K562 (cell line): ENCODE measurements around the gene KLRC3. TPM values are rescaled to one million over a fixed set of nuclear protein-coding genes. Genes with fewer than 3 reads are reported as not detected.
"Not testable (repeated sequence)": the region's sequence is repeated elsewhere in the genome, so short reads cannot be mapped to it uniquely, and the experiment has no call there.

Experiments used
- ATAC-seq: fragments of 200-7000 bp; cut with Tn5 transposase; 3 replicates; pipeline ENCODE4 v1.9.1; 2020; ENCODE audit warnings: moderate library complexity
- Bru-seq: library from RNA; stranded (reverse); fragments of 400-500 nt; gene quantifications from one replicate; lab custom pipeline; 2021; lab: Mats Ljungman, UMichigan
- BruChase-seq, 2 experiments: library from RNA; stranded (reverse); fragments of 400-500 nt; gene quantifications; one replicate each; lab custom pipeline; 2021; lab: Mats Ljungman, UMichigan
- BruUV-seq: library from RNA; stranded (reverse); fragments of 400-500 nt; replicated peaks from 2 replicates; lab custom pipeline; 2021; lab: Mats Ljungman, UMichigan
- CTCF ChIA-PET: fragments of 300-600 bp; formaldehyde crosslinking; extraction: SDS; loops from one replicate; lab custom pipeline; 2021; ENCODE audit warnings: low intra/inter-chr PET ratio; lab: Yijun Ruan, JAX
- POLR2A ChIA-PET: fragments of 300-600, 350-650 bp; sonication (Branson Sonifier 250); formaldehyde crosslinking; extraction: SDS; loops from one replicate; lab custom pipeline; 2021; ENCODE audit warnings: antibody characterized with exemption, inconsistent platforms; lab: Yijun Ruan, JAX
- DNase-seq, 4 experiments: peaks; one replicate each; pipeline versions ENCODE4 v3.0.0 to v3.0.0-alpha.2; 2011 to 2018; ENCODE audit warnings: low spot score in 3 of 4, mixed read lengths in 3 of 4; ENCODE audit errors: extremely low read depth in 1 of 4
- FAIRE-seq: peaks from 2 replicates; lab custom pipeline; 2011; peaks lifted over from hg19 to GRCh38; lab: Jason Lieb, UNC
- H2AFZ ChIP-seq: 2 replicates; pipeline ENCODE4 v1.6.0; 2011; ENCODE audit warnings: low read depth, low read length, control low read depth, inconsistent platforms
- H3K27ac ChIP-seq: fragments of 200-600 bp; 3 replicates; pipeline ENCODE4 v1.8.0; 2011; ENCODE audit warnings: low read depth, mild to moderate bottlenecking, control low read depth, inconsistent platforms, low read length, moderate library complexity, mixed read lengths; ENCODE audit errors: extremely low read depth
- H3K27me3 ChIP-seq, 2 experiments: fragments of 300-600 bp in 1 of 2; 2 replicates in 1 of 2; 3 replicates in 1 of 2; pipeline versions ENCODE4 v1.6.0 to v1.8.0; 2011; ENCODE audit warnings: inconsistent platforms in 2 of 2, low read length in 2 of 2, mild to moderate bottlenecking in 1 of 2, mixed read lengths in 1 of 2, moderate library complexity in 1 of 2; ENCODE audit not compliant: control insufficient read depth in 2 of 2, insufficient read depth in 2 of 2
- H3K36me3 ChIP-seq: fragments of 300-600 bp; 3 replicates; pipeline ENCODE4 v1.8.0; 2011; ENCODE audit warnings: mild to moderate bottlenecking, low read length, inconsistent platforms; ENCODE audit not compliant: control insufficient read depth, insufficient read depth
- H3K4me1 ChIP-seq, 2 experiments: fragments of 200-600 bp in 1 of 2; replicated peaks in 1 of 2; 2 replicates in 1 of 2; 3 replicates in 1 of 2; pipeline versions ENCODE4 v1.5.1 to v1.8.0; 2011; ENCODE audit warnings: inconsistent platforms in 2 of 2, low read length in 2 of 2, mild to moderate bottlenecking in 1 of 2, mixed read lengths in 1 of 2, moderate library complexity in 1 of 2; ENCODE audit not compliant: control insufficient read depth in 2 of 2, insufficient read depth in 2 of 2
- H3K4me2 ChIP-seq: 2 replicates; pipeline ENCODE4 v1.6.1; 2011; ENCODE audit warnings: low read length, control low read depth, inconsistent platforms, mixed read lengths; ENCODE audit not compliant: insufficient read depth
- H3K4me3 ChIP-seq: fragments of 200-600 bp; sonication (generic), shearing (Covaris generic); 2 replicates; pipeline ENCODE4 v1.5.1; 2016; ENCODE audit warnings: control low read depth, inconsistent platforms
- H3K79me2 ChIP-seq: fragments of 200-600 bp; 3 replicates; pipeline ENCODE4 v1.8.0; 2011; ENCODE audit warnings: low read length, inconsistent platforms; ENCODE audit not compliant: control insufficient read depth, insufficient read depth
- H3K9ac ChIP-seq, 2 experiments: 2 replicates each; pipeline versions ENCODE4 v1.6.0 to v1.6.1; 2011; ENCODE audit warnings: low read depth in 2 of 2, low read length in 2 of 2, control low read depth in 1 of 2, inconsistent platforms in 1 of 2, mild to moderate bottlenecking in 1 of 2, mixed read lengths in 1 of 2; ENCODE audit not compliant: insufficient read depth in 1 of 2
- H3K9me1 ChIP-seq: one replicate; pipeline ENCODE4 v1.6.0; 2011; ENCODE audit warnings: inconsistent platforms, mild to moderate bottlenecking, low read length, moderate library complexity; ENCODE audit not compliant: control insufficient read depth, insufficient read depth
- H3K9me3 ChIP-seq: replicated peaks from 2 replicates; pipeline ENCODE4 v1.5.1; 2011; ENCODE audit warnings: low read depth, low read length, inconsistent platforms; ENCODE audit not compliant: control insufficient read depth, insufficient read depth
- H4K20me1 ChIP-seq: replicated peaks from 2 replicates; pipeline ENCODE4 v1.6.1; 2011; ENCODE audit warnings: low read length, inconsistent platforms, mixed read lengths; ENCODE audit not compliant: control insufficient read depth, insufficient read depth
- BRD4 ChIP-seq: fragments of 200-600 bp; sonication (generic); IDR thresholded peaks from 2 replicates; pipeline ENCODE4 v1.6.1; 2017; ENCODE audit warnings: inconsistent platforms
- FOXK1 ChIP-seq: sonication (generic); formaldehyde crosslinking; IDR thresholded peaks from 2 replicates; pipeline ENCODE4 v1.8.0; 2022; ENCODE audit warnings: missing genetic modification reagents, mild to moderate bottlenecking, borderline replicate concordance
- ZNF133 ChIP-seq: fragments of 250-450 bp; sonication (Bioruptor Pico); IDR thresholded peaks from 2 replicates; pipeline ENCODE4 v1.4.0; 2020; ENCODE audit warnings: mild to moderate bottlenecking
- WGBS: fragments of 100-300 bp; shearing (Covaris generic); methylation state at CpG from one replicate; pipeline ENCODE4 v1.1.6; 2016; ENCODE audit warnings: low coverage, mixed read lengths; ENCODE audit not compliant: insufficient coverage; ENCODE audit errors: missing lambda C conversion rate; 5-methylcytosine and 5-hydroxymethylcytosine counted together
- in situ Hi-C: fragments of 300-500 bp; cut with MboI; formaldehyde crosslinking; loops from 4 replicates; pipeline ENCODE4 v1.15.0; 2018; ENCODE audit warnings: inconsistent platforms, mixed read lengths
- intact Hi-C: fragments of 100-400 bp; cut with micrococcal nuclease; formaldehyde crosslinking; loops from 2 replicates; pipeline ENCODE4 v1.14.2; 2022
- long read RNA-seq, 3 experiments: library from polyadenylated mRNA in 2 of 3; library from RNA in 1 of 3; unstranded in 2 of 3; stranded (forward) in 1 of 3; transcript quantifications; one replicate each; pipeline ENCODE4 v2.0.0, GENCODE V29; 2019 to 2022
- polyA minus RNA-seq, 3 experiments: library from RNA; depleted of rRNA, polyadenylated mRNA; stranded (reverse); fragments of >200 nt; gene quantifications; 2 replicates each; pipeline ENCODE4 v1.2.3, GENCODE V29; 2011
- polyA plus RNA-seq, 8 experiments: library from polyadenylated mRNA; depleted of rRNA in 4 of 8; stranded (reverse) in 5 of 8; unstranded in 3 of 8; fragments of >200 nt; fragmentation: Nextera tagmentation in 2 of 8; fragmentation: Illumina TruSeq in 1 of 8; extraction: Ambion mirVana in 2 of 8; extraction: Trizol in 1 of 8; gene quantifications; 2 replicates each; pipeline versions ENCODE4 v1.2.1 to v1.2.3, GENCODE V29; 2011 to 2014; ENCODE audit warnings: inconsistent platforms in 1 of 8, missing spikeins in 1 of 8
- total RNA-seq, 7 experiments: library from RNA; depleted of rRNA in 6 of 7; stranded (reverse); fragments of >200 nt in 6 of 7; fragmentation: Illumina TruSeq in 2 of 7; extraction: Trizol in 2 of 7; gene quantifications; 2 replicates each; pipeline versions ENCODE4 v1.2.1 to v1.2.3, GENCODE V29; 2011 to 2021; ENCODE audit warnings: low replicate concordance in 1 of 7

The KLRC3 gene
- 2.5 TPM in 1 of 2 replicates, not detected in the other for total RNA-seq (2011; cell fraction: chromatin; rRNA removed; ENCODE audit: low replicate concordance)
- not detected in 2 replicates for total RNA-seq (2011; cell fraction: nucleolus; rRNA removed)
- total RNA-seq (2011; cell fraction: nucleoplasm; rRNA removed) = 0.66 TPM in 1 of 2 replicates, not detected in the other
- 0.12 and 0.32 TPM in 2 replicates for total RNA-seq (2014; rRNA removed)
- total RNA-seq (2014; rRNA removed; fragmentation: Illumina TruSeq; extraction: Trizol) = 0.35 TPM in 1 of 2 replicates, not detected in the other
- not detected in 2 replicates for total RNA-seq (2015; rRNA removed; fragmentation: Illumina TruSeq; extraction: Trizol)
- total RNA-seq (2021) = not detected in 2 replicates
- polyA plus RNA-seq (2011; rRNA removed) = 0.31 TPM in 1 of 2 replicates, not detected in the other
- 0.18 TPM in 1 of 2 replicates, not detected in the other for polyA plus RNA-seq (2011; cell fraction: cytosol; rRNA removed)
- 0.17 and 0.38 TPM in 2 replicates for polyA plus RNA-seq (2011; cell fraction: nucleus; rRNA removed)
- 0.09 and 0.14 TPM in 2 replicates for polyA plus RNA-seq (2012)
- 0.21 and 0.60 TPM in 2 replicates for polyA plus RNA-seq (2014; fragmentation: Illumina TruSeq; extraction: Trizol)
- under 1 TPM in 1 of 2 experiments, not detected in 1; 0.15 TPM for polyA plus RNA-seq (2014; fragmentation: Nextera tagmentation; extraction: Ambion mirVana)
- 0.09 TPM in 1 of 2 replicates, not detected in the other for polyA plus RNA-seq (2014; rRNA removed)
- polyA minus RNA-seq (2011; rRNA and poly(A)+ RNA removed) = 0.35 TPM in 1 of 2 replicates, not detected in the other
- polyA minus RNA-seq (2011; cell fraction: cytosol; rRNA and poly(A)+ RNA removed) = not detected in 2 replicates
- 0.89 TPM in 1 of 2 replicates, not detected in the other for polyA minus RNA-seq (2011; cell fraction: nucleus; rRNA and poly(A)+ RNA removed)
- percentile 45 among the genes with signal in this experiment for Bru-seq, nascent RNA
- BruChase-seq, experiment 1, labeled RNA remaining after a 2-hour chase = percentile 50 among the genes with signal in this experiment
- percentile 43 among the genes with signal in this experiment for BruChase-seq, experiment 2, labeled RNA remaining after a 6-hour chase
- long read RNA-seq, experiment 1 = 0 reads
- long read RNA-seq, experiment 2 = 0 reads
- long read RNA-seq, experiment 3 = 0 reads

- H3K9me1 ChIP-seq, H3K27me3 ChIP-seq, H3K27ac ChIP-seq, in situ Hi-C loops, H4K20me1 ChIP-seq, CTCF ChIA-PET, H3K4me3 ChIP-seq, BruUV-seq, H3K9me3 ChIP-seq, DNase-seq, H3K79me2 ChIP-seq, H3K36me3 ChIP-seq, H3K4me1 ChIP-seq, POLR2A ChIA-PET, FAIRE-seq, H3K4me2 ChIP-seq, intact Hi-C loops, H3K9ac ChIP-seq: not testable (repeated sequence)
- no CpG with 5 or more reads among the region's 1 CpG for WGBS
- ATAC-seq = peak; percentile 69; the same call in 2 of the 3 replicates
- peak within 1 kb of the TSS; percentile 62; the same call in 1 of the 2 replicates for H2AFZ ChIP-seq
Measured at GRCh38 chr12:10420334-10420733, at the start of gene KLRC3. Gene KLRC3, minus strand, starts transcription at chr12:10420595. Its CDS starts 45 bp downstream, at chr12:10420550.

GRCh38 chr12:10469701-10470100 lies 49.3 kb upstream of the KLRC3 start:
- no peaks in the 10 kb centered on the region for H3K4me1 ChIP-seq
- intact Hi-C loops = no loop called here
- no peaks in the 10 kb centered on the region for H3K36me3 ChIP-seq
- H3K79me2 ChIP-seq = no peaks in the 10 kb centered on the region
- ATAC-seq (no peak), FAIRE-seq (no peak), DNase-seq (no peak)
- H3K4me2 ChIP-seq = no peak overlapping the region
- no peak overlapping the region for H3K4me3 ChIP-seq
- ChIA-PET CTCF (no interaction called here), POLR2A (no interaction called here)
- H3K9me3 ChIP-seq = no peaks in the 10 kb centered on the region
- no peak overlapping the region for H3K9ac ChIP-seq
- no peak overlapping the region for H2AFZ ChIP-seq
- no peak overlapping the region for H3K27ac ChIP-seq
- BruUV-seq = no TSS peak
- WGBS = 0% methylated on average over 1 of the region's 1 CpG
- no peaks in the 10 kb centered on the region for H4K20me1 ChIP-seq
- no peaks in the 10 kb centered on the region for H3K27me3 ChIP-seq
- no peaks in the 10 kb centered on the region for H3K9me1 ChIP-seq
- in situ Hi-C loops = no loop called here
- no peak for TF ChIP-seq BRD4
- no peak for TF ChIP-seq FOXK1 (CRISPR knock-in tag)
- TF ChIP-seq ZNF133 (CRISPR knock-in tag) = no peak
